ENCODE results near the gene TSPAN9.

DNA sequence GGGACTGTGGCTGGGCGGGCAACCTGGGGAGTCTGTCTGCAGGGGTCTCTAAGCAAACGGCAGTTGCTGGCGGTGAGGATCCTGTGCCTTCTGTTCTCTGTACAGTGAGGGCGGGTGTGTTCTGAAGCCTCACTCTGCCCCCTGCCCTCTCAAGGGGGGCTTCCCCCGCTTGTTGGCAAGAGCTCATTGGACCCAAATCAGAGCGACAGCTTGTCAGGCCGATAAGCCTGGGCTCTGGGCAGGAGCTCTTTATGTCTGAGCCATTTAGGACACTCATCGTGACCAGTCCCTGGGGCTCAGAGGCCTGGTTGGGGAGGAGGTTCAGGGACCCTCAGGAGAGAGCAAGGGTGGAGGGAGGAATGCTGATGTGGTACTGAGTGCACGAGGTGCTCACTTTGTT, 136.0 kb downstream of the TSPAN9 start:
- TF ChIP-seq CTCF (conservative IDR thresholded peaks at IDR 0.05) (no peak), EZH2 (IDR thresholded peaks at IDR 0.05; ENCODE audit: low read depth) (no peak)
